Glomerular visceral epithelial cell (primary cell): ENCODE measurements around the gene AIG1.
"Not testable (repeated sequence)": the region's sequence is repeated elsewhere in the genome, so short reads cannot be mapped to it uniquely, and the experiment has no call there.

Experiments used
- DNase-seq: peaks from one replicate; pipeline ENCODE4 v3.0.0-alpha.2; 2016; ENCODE audit errors: extremely low spot score

Gene AIG1

DNA sequence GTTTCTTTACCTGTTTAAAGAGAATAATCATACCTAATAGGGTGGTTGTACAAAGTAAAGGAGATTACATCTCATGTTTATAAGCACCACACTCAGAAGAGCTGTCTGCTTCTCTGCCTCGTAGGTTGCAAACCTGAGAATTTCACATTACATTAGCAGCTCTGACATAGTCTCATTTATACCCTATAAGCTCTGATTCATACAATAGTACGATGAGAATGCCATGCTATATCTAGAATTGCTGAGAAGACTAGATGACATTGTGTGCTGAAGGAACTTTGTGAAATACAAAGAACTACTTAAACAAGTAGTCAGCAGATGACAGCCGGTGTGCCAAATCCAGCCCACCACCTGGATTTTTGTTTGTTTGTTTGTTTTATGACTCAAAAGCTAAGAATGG lies 268.6 kb downstream of the AIG1 start:
- no peak for DNase-seq

DNA sequence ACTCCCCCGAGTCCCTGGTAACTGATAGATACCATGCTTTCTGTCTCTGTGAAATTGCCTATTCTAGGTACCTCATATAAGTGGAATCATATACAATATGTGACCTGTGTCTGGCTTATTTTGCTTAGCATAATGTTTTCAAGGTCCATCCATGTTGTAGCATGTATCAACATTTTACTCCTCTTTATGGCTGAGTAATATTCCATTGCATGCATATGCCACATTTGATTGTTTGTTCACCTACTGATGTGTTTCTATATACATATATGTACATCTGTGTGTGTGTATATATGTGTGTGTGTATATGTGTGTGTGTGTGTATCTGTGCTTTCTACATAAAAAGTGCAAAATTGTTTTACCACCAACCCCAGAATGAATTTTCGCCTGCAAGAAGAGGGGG lies 270.7 kb downstream of the AIG1 start:
- no peak for DNase-seq

DNA sequence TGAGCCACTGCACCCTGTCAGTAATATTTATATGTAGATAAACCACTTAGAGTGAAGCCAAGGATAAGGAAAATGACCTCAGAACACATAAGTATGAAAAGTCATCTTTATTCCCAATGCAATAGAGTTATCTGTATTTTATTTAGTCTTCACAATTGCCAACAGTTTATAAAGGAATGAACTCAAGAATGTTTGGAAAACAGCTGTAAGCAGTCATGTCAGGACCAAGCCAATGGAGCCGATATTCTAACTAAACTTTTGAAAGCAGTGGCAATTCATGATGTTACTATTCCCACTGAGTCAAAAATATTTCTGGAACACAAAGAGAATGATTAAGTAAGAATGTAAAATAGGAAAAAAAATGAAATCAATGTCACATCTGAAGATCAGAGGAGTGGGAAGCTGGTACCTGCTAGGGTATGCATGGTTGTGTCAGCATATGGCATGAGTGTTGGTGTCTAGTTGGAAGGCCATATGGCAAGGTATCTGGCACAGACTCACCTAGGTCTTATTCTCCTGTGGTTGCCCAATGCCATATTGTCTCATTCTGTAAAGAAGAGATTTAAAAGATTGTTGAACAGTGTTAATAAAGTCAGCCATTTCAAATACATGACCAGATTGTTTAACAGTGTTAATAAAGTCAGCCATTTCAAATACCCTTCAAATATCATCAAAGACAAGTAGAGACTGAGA lies 271.6 kb downstream of the AIG1 start:
- DNase-seq = no peak

DNA sequence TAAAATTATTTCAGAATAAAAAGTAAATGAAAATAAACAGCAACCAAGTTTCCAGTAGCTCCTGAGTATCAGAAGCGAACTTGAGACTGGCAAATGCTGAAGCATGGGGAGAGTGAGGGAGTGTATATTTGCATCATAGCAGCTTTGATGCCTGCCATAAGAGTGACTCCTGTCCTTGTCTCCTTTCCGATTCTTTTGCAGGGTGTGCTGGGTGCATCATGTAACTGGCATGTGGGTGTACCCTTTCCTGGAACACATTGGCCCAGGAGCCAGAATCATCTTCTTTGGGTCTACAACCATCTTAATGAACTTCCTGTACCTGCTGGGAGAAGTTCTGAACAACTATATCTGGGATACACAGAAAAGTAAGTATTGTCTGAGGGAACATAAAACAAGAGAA lies 272.4 kb downstream of the AIG1 start:
- DNase-seq = no peak

DNA sequence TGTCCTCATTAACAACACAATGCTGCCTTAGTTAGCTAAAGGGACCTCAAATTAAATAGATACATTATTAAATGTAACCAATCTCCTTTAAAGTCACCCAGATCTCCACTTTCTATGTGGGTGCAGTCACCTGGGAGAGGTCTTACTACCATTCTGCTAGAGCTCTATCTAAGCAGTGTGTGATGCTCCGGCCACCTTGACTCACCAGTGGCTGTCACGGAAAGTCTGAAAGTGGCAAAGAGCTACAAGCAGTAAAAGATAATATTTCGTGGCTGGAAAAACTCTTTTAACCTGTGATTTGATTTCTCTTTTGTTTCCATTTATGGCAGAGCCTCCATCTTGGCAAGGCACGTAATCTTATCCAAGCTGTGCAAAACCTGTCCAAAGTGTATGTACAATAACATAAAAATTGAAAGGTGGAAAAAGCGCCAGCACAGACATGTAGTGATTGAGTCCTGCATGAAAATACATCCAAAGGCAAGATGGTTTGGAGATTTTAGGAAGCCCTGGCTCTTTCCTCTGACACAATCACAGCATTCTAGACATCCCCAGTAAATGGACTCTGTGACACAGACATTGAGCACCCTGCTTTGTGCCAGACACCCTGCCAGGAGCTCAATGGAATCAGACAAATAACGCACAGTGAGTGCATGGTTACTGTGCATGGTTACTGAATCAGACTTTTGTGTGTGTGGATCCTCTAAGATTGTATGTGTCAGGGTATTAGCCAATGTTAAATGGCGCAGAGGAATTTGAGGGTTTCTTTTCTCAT lies 273.2 kb downstream of the AIG1 start:
- no peak for DNase-seq

DNA sequence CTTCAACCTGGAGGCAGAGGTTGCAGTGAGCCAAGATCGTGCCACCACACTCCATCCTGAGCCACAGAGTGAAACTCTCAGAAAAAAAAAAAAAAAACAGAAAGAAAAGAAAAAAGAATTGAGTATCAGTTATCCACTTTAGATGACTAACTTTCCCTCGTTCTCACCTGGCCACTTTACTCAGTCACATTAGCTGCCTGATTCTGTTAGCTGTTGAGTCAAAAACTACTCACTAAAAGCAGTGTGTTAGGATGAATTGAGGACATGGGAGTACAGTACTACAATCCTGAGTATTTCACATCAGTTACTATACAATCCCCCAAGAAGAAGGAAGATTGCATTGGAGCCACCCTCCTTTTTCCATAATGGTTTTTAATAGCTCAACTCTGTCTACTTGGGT lies 275.2 kb downstream of the AIG1 start:
- DNase-seq = no peak

DNA sequence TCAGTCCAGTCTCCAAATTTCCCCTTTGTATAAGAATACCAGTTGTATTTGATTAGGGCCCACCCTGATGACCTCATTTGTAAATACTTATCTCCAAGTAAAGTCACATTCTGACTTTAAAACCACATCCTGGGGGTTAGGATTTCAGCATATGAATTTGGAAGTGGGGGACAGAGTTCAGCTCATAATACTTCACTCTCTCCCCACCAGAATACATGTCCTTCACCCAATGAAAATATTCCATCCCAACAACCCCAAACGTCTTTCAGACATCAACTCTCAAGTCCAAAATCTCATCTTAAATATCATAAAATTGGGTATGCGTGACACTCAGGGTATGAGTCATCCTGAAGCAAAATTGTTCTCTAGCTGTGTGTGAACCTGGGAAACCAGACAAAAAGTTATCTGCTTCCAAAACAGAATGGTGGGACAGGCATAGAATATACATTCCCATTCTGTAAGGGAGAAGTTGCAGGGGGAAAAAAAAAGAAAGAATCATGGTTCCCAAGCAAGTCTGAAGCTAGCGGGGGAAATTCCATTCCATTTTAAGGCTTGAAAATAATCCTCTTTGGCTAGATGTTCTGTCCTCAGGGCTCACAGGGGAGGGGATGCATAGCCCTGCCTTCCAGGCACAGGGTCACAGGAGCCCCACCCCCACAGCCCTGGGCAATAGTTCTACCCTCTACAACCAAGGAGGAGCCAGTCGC lies 275.9 kb downstream of the AIG1 start:
- DNase-seq = peak; percentile 50

DNA sequence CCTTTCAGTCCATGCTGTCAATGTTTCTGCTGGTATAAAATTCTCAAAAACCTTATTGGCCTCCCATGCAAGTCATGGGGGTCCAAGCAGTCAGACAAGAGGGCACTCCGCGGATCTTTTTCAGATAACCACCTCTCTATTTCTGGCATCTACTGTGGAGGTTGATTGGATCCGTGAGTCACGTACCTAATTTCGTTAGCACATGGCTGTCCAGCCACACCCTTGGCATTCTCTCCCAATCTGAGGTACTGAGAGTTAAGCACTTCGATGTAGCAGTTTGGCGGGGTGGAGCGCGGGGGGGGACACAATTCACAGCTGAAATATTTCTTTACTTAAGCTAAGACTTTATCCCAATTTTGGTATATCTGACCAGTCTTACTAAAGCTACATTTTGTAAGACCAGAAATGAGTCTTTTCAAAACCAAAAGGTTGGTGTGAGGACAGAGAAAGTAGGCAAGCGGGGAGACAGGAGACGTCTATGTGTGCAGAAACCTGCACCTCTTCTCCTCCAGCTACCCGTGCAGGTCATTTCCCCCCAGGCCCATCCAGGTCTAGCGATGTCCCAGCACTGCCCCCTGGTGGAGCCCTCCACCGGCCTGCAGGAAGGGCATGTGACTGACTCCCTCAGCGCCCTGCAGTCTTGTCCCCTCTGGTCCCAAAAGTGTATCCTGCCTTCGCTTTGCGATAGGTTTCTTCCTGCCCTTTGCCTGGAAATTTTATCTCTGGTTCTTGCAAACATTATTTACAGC lies 276.7 kb downstream of the AIG1 start:
- DNase-seq = peak; percentile 12

DNA sequence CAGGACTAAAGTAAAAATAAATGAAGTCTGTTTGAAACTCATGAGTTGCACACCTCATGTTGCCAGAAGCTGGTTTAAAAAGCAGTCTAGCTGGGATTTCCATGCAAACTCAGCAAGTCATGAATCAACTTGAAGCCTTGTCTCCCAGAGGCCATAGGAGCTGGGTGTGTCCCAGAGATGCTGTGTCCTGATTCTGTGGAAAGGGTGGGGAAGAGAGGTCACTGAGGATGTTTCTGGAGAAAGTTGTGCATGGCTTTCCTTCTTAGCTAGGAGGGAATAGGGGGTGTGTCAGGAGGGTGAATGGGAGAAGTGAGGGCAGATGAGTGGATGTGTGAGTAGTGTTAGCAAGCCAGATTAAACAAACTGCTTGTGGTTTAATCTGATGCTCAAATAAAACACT lies 278.5 kb downstream of the AIG1 start:
- DNase-seq = no peak

DNA sequence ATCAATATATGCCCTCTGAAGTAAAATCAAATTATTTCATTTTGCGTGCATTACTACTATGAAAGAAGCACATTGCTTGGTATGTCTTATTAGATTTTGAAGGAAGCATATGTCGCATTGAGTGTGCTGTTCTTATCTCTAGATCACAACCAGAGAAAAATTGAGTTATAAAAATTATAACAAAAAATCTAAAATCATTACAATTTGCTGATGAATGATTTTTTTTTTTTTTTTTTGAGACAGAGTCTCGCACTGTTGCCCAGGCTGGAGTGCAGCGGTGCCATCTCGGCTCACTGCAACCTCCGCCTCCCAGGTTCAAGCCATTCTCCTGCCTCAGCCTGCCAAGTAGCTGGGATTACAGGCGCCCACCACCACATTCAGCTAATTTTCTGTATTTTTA lies 284.8 kb downstream of the AIG1 start:
- DNase-seq = not testable (repeated sequence)

DNA sequence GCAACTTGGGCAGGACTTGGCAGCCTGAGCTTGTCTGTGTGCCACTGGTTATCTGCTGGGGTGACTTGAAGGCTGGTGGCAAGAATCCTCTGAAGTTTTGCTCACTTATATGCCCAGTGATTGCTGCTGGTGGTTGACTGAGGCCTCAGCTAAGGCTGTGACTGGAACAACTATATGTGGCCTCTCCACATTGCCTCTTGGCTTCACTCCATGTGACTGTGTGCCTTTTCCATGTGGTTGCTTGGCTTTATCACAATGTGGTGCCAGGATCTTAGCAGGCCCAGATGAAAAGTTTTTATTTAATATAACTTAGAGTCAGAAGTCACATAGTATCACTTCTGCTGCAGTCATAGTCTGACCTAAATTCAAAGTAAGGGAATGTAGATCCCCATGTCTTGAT lies 285.3 kb downstream of the AIG1 start:
- DNase-seq = no peak

DNA sequence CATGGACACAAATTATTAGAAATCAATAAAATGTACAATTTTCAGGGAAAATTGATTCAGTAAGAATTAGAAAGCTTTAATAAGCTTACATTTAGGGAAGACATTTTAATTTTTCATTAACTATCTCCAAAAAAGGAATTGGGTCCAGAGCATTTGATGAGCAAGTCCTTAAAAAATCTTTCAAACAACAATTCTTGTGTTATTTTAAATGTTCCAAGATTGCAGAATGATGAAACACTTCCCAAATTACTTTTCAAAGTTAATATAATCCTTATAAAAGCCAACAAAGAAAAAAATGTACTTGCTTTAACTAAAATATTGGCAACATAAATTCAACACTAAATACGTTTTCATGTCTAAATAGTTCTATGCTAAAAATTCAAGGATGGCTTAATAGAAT lies 287.8 kb downstream of the AIG1 start:
- no peak for DNase-seq

DNA sequence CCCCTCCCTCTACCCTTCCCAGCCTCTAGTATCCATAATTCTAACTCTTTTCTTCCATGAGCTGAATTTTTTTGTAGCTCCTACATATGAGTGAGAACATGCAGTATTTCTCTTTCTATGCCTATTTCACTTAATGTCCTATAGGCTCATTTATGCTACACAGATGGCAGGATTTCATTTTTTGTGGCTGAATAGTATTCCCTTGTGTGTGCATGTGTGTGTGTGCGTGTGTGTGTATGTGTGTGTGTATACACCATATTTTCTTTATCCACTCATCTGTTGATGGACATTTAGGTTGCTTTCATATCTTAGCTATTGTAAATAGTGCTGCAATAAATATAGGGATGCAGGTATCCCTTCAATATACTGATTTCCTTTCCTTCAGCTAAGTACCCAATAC lies 288.8 kb downstream of the AIG1 start:
- no peak for DNase-seq

DNA sequence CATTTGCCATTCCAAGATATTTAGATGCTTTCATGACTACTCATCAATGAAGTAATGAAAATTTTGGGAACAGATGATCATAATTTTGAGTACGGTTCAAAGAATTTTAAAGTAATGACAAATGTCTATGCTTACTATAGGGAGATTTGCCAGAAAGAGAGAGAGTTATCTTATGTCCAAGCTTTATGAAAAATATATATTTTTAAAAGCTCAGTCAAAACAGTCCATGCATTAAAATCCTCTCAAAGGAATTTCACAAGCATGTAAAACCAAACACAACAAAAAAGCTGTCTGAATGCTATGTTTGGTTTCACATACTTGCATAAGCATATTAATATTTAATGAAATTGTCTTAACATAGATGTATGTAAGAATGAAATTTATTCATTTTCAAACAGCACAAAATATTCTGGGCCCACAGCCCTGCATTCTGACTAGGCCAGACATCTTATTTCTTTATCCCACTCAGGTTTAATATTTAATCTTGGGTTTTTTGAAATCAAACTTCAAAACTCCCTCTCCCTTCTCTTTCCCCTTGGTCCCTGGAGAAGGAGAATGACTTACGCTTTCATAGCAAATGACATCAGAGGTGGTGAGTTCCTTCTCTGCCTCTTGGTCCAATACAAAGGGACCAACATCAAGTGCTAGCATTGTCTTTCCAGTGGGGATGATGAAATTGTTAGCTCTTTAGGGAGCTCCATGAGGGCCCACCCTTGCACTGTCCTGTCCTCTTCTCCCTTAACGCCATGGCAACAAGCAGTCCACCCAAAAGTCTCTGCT lies 295.6 kb downstream of the AIG1 start:
- DNase-seq = no peak

DNA sequence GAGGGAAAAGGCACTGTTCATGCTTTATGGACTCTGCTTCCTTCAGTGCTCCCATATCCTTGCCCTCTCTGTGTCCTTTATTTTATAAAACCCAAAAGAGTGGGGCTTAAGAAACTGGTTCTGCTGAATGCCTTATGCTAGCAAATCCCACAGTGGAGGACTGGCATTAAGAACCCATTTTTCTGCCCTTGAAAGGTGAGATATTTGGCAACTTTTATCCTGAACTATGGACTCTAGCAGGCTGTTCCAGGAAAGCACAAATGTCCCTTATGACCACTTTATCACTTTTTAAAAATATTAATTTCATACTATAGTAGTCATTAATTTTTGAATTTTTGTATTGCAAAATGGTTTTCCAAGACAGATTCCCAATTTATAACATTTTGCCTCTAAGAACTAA lies 296.5 kb downstream of the AIG1 start:
- no peak for DNase-seq

DNA sequence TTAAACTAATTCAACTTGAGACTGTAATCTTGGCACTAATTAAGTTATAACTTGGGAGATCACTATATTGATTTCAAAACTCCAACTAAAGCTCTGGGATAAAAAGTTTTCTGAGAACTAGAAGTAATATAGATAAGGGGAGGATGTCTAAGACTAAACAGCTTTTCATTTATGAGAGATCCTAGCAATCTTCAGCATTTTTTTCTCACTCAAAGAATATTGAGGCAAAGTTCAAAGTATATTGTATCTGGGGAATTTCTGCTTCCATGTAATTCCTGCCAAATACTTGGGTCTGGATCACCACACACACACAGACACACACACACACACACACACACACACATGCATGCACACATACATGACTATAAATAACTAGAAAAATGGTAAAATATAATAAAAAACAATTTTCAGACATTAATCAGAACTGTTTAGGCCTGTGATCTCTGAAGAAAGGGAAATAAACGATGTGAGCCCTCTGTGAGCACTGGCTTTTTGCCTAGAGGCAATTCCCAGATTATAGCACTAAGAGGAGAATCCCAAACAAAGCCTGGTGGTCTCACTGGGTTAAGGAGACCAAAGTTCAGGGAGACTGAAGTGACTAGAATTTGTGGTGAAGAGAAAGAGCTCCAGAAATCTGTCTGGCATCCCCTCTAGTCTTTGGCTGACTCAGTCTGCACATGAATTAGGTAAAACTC lies 297.0 kb downstream of the AIG1 start:
- DNase-seq = no peak

DNA sequence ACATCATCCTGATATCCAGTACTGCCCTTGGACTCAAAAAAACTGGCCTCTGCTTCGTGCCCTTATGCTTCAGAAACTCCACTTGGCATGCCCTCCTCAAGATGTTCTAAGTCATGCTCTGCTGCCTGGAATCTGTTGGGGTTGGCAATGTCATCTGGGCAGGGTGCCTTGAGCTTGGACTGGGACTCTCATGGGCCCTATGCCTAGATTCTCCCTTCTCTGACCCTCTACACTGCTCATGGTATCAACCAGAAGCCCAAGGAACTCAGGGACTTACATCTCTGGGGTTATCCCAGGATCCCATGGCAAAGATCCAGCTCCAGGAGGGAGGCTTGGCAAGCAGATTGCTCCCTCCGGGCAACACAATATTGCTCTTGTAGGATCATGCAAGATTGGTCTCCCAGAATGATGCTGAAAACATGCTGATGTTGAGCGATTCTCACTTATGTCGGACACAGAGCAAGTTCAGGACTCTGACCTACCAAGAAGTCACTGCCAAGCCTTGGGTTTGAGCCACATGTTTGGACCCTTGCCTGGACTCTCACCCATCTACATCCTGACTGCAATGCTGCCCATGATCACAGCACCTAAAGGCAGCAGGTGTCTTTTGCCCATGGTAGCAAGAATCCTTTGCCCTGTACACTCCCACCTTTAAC lies 301.0 kb downstream of the AIG1 start:
- DNase-seq = no peak

DNA sequence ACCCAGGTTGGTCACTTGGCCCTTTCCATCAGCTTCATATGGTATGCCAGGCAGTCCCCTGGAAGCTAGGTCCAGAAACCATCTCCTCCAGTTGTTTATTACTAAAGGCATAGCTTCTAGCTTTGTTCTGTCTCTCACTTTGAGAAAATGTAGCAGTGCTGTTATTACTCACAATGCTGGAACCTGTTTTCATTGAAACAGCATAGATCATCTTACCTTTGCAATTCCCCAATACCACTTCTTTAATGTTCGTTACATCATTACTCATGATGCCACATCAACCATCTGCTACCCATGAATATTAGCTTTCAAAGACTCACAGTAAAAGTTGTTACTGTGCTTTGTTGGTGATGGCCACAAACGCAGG lies 301.5 kb downstream of the AIG1 start:
- DNase-seq = no peak

DNA sequence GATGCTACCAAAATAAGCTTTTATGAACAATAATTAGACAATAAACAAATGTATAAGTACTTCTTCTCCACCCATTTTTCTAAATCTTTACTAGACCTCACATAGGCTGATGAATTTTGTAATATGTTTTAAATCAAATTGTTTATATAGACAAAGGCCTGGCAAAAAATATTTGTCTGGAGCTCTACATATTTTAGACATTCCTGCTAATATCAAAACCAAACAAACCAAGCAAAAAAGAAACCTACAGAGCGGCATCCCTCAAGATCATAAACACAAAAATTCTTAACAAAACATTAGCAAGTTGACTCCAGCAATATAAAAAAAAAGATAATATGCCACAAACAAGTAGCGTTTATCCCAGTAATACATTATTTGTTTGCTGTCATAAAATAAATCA lies 302.6 kb downstream of the AIG1 start:
- DNase-seq = no peak

DNA sequence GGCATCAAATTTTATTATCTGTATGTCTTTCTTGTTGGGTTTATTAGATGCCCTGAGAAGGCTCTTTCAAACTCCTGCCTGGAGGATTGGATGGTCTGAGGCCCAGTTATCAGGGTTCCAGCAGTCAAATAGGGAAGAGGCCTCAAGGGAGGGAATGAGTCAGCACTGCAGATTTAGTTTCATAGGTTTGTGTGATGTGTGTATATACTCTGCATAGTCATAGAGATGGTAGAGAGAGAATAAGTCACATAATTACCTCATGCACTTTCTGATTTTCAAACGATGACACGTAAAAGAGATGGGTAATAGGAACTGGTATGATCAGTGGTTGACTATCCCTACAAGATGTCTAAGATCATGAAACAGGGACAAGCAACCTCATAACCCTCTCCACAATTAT lies 307.7 kb downstream of the AIG1 start:
- no peak for DNase-seq
